Mononuclear cell (primary cell): ENCODE results near the gene SNRK. TPM values are rescaled to one million over a fixed set of nuclear protein-coding genes. Genes with fewer than 3 reads are reported as not detected.

ENCODE experiments used
- H3K27me3 ChIP-seq: 2 replicates; pipeline ENCODE4 v1.6.0; 2011; ENCODE audit warnings: low read length, control low read depth; ENCODE audit not compliant: insufficient read depth
- H3K4me1 ChIP-seq: 2 replicates; pipeline ENCODE4 v1.5.1; 2011; ENCODE audit warnings: mild to moderate bottlenecking, low read length, control low read depth; ENCODE audit not compliant: insufficient read depth
- H3K4me3 ChIP-seq: 2 replicates; pipeline ENCODE4 v1.5.1; 2011; ENCODE audit warnings: mild to moderate bottlenecking, low read length, moderate library complexity
- H3K9me3 ChIP-seq: 2 replicates; pipeline ENCODE4 v1.5.1; 2011; ENCODE audit warnings: low read depth, mild to moderate bottlenecking, control low read depth, low read length
- total RNA-seq: library from RNA; depleted of rRNA; stranded (reverse); fragments of >200 nt; gene quantifications from one replicate; pipeline ENCODE4 v1.2.3, GENCODE V29; 2012

SNRK gene
- total RNA-seq, 1 donor = 238 TPM

- Histone ChIP-seq H3K4me3 (no peak overlapping the region), H3K4me1 (no peaks in the 10 kb centered on the region), H3K27me3 (no peaks in the 10 kb centered on the region), H3K9me3 (no peaks in the 10 kb centered on the region)
These were observed 75.8 kb downstream of the SNRK start for GRCh38 chr3:43362183-43362582.

GRCh38 chr3:43362961-43363360, 76.6 kb downstream of the SNRK start:
- no peaks in the 10 kb centered on the region for H3K9me3 ChIP-seq
- H3K27me3 ChIP-seq = no peaks in the 10 kb centered on the region
- H3K4me3 ChIP-seq = no peak overlapping the region
- no peaks in the 10 kb centered on the region for H3K4me1 ChIP-seq

GRCh38 chr3:43363621-43364266, 77.4 kb downstream of the SNRK start:
- H3K27me3 ChIP-seq = no peaks in the 10 kb centered on the region
- H3K9me3 ChIP-seq = no peaks in the 10 kb centered on the region
- no peak overlapping the region for H3K4me3 ChIP-seq
- H3K4me1 ChIP-seq = no peaks in the 10 kb centered on the region

- no peaks in the 10 kb centered on the region for H3K9me3 ChIP-seq
- no peak overlapping the region for H3K4me3 ChIP-seq
- H3K27me3 ChIP-seq = no peaks in the 10 kb centered on the region
- H3K4me1 ChIP-seq = peaks cover 1% of the 10 kb centered on the region
These were observed 78.2 kb downstream of the SNRK start for GRCh38 chr3:43364494-43364893.

GRCh38 chr3:43364926-43365325, 78.6 kb downstream of the SNRK start:
- Histone ChIP-seq H3K4me1 (peaks cover 6% of the 10 kb centered on the region), H3K27me3 (no peaks in the 10 kb centered on the region), H3K4me3 (no peak overlapping the region), H3K9me3 (no peaks in the 10 kb centered on the region)

- no peaks in the 10 kb centered on the region for H3K9me3 ChIP-seq
- peaks cover 10% of the 10 kb centered on the region for H3K4me1 ChIP-seq
- no peaks in the 10 kb centered on the region for H3K27me3 ChIP-seq
- no peak overlapping the region for H3K4me3 ChIP-seq
These were observed 79.4 kb downstream of the SNRK start for GRCh38 chr3:43365601-43366305.

- H3K9me3 ChIP-seq = no peaks in the 10 kb centered on the region
- peaks cover 10% of the 10 kb centered on the region for H3K4me1 ChIP-seq
- H3K4me3 ChIP-seq = no peak overlapping the region
- no peaks in the 10 kb centered on the region for H3K27me3 ChIP-seq
These were observed 80.1 kb downstream of the SNRK start for GRCh38 chr3:43366481-43366880.

GRCh38 chr3:43366885-43367284, 80.5 kb downstream of the SNRK start:
- peaks cover 10% of the 10 kb centered on the region for H3K4me1 ChIP-seq
- no peaks in the 10 kb centered on the region for H3K9me3 ChIP-seq
- no peak overlapping the region for H3K4me3 ChIP-seq
- no peaks in the 10 kb centered on the region for H3K27me3 ChIP-seq

GRCh38 chr3:43369404-43370292, 83.3 kb downstream of the SNRK start:
- Histone ChIP-seq H3K4me1 (peaks cover 10% of the 10 kb centered on the region), H3K9me3 (no peaks in the 10 kb centered on the region), H3K27me3 (no peaks in the 10 kb centered on the region), H3K4me3 (no peak overlapping the region)

- Histone ChIP-seq H3K4me3 (no peak overlapping the region), H3K9me3 (no peaks in the 10 kb centered on the region), H3K4me1 (peaks cover 10% of the 10 kb centered on the region), H3K27me3 (no peaks in the 10 kb centered on the region)
These were observed 84.1 kb downstream of the SNRK start for GRCh38 chr3:43370293-43370980.

GRCh38 chr3:43371494-43371893, 85.2 kb downstream of the SNRK start:
- no peaks in the 10 kb centered on the region for H3K27me3 ChIP-seq
- no peak overlapping the region for H3K4me3 ChIP-seq
- H3K9me3 ChIP-seq = no peaks in the 10 kb centered on the region
- peaks cover 10% of the 10 kb centered on the region for H3K4me1 ChIP-seq

GRCh38 chr3:43372007-43372740, 85.8 kb downstream of the SNRK start:
- Histone ChIP-seq H3K4me1 (peaks cover 10% of the 10 kb centered on the region), H3K9me3 (no peaks in the 10 kb centered on the region), H3K27me3 (no peaks in the 10 kb centered on the region), H3K4me3 (no peak overlapping the region)

- H3K4me3 ChIP-seq = no peak overlapping the region
- no peaks in the 10 kb centered on the region for H3K9me3 ChIP-seq
- H3K4me1 ChIP-seq = peaks cover 15% of the 10 kb centered on the region
These were observed 86.6 kb downstream of the SNRK start for GRCh38 chr3:43372809-43373559.

GRCh38 chr3:43373560-43373928, 87.2 kb downstream of the SNRK start:
- Histone ChIP-seq H3K27me3 (no peaks in the 10 kb centered on the region), H3K4me3 (no peak overlapping the region), H3K4me1 (peaks cover 17% of the 10 kb centered on the region), H3K9me3 (no peaks in the 10 kb centered on the region)

More at GRCh38 chr3:43372809-43373559, 86.6 kb downstream of the SNRK start:
- no peaks in the 10 kb centered on the region for H3K27me3 ChIP-seq
